Epithelial cell of proximal tubule (primary cell): ENCODE data around the gene USP11. TPM values are rescaled to one million over a fixed set of nuclear protein-coding genes. Genes with fewer than 3 reads are reported as not detected.
"Not testable (repeated sequence)": the region's sequence is repeated elsewhere in the genome, so short reads cannot be mapped to it uniquely, and the experiment has no call there.

Experiments used
- DNase-seq: peaks from one replicate; pipeline ENCODE4 v3.0.0-alpha.2; 2011; ENCODE audit warnings: low read depth
- H3K4me3 ChIP-seq: 2 replicates; pipeline ENCODE4 v1.5.1; 2011; ENCODE audit warnings: low read depth, mild to moderate bottlenecking, low read length
- total RNA-seq: library from RNA; depleted of rRNA; stranded (reverse); fragments of >200 nt; gene quantifications from 2 replicates; pipeline ENCODE4 v1.2.3, GENCODE V29; 2015
- TF ChIP-seq, protein P1 (sequence below): conservative IDR thresholded peaks from 2 replicates; pipeline ENCODE4 v1.5.1; 2012; ENCODE audit warnings: low read depth, mild to moderate bottlenecking, low read length

The USP11 gene
- total RNA-seq, 1 donor from 2014 or later: 24.7 TPM

GRCh38 chrX:47243351-47243750 is 10.5 kb downstream of the USP11 start:
- DNase-seq: no peak

DNA sequence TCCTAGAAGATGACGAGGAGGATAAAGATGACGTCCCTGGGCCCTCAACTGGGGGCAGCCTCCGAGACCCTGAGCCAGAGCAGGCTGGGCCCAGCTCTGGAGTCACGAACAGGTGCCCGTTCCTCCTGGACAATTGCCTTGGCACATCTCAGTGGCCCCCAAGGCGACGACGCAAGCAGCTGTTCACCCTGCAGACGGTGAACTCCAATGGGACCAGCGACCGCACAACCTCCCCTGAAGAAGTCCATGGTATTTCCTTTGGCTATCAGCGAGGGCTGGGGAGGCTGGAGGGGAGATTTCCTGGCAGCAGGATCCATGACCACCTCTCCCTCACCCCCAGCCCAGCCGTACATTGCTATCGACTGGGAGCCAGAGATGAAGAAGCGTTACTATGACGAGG is 11.9 kb downstream of the USP11 start:
- TF ChIP-seq, protein P1, sequence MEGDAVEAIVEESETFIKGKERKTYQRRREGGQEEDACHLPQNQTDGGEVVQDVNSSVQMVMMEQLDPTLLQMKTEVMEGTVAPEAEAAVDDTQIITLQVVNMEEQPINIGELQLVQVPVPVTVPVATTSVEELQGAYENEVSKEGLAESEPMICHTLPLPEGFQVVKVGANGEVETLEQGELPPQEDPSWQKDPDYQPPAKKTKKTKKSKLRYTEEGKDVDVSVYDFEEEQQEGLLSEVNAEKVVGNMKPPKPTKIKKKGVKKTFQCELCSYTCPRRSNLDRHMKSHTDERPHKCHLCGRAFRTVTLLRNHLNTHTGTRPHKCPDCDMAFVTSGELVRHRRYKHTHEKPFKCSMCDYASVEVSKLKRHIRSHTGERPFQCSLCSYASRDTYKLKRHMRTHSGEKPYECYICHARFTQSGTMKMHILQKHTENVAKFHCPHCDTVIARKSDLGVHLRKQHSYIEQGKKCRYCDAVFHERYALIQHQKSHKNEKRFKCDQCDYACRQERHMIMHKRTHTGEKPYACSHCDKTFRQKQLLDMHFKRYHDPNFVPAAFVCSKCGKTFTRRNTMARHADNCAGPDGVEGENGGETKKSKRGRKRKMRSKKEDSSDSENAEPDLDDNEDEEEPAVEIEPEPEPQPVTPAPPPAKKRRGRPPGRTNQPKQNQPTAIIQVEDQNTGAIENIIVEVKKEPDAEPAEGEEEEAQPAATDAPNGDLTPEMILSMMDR: no peak
- H3K4me3 ChIP-seq: no peak overlapping the region
- no peak for DNase-seq

More at GRCh38 chrX:47243351-47243750, 10.5 kb downstream of the USP11 start:
- H3K4me3 ChIP-seq: no peak overlapping the region
- TF ChIP-seq, protein P1: no peak

DNA sequence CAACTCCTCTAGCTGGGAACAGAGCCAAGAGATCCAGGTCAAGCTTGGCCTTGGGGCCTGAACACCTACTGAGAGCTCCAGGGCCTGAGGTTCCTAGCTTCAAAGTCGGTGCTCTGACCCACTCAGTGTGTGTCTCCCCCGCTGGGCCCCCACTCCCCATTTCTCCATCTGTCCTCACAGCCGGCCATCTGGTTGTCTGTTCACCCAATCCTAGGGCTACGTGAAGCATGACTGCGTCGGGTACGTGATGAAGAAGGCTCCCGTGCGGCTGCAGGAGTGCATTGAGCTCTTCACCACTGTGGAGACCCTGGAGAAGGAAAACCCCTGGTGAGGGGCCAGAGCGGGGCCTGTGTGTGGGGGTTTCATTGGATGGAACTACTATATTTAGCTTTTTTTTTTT is 12.3 kb downstream of the USP11 start:
- DNase-seq: no peak
- H3K4me3 ChIP-seq: no peak overlapping the region
- TF ChIP-seq, protein P1: no peak

GRCh38 chrX:47247206-47247998 is 14.6 kb downstream of the USP11 start:
- H3K4me3 ChIP-seq: no peak overlapping the region
- DNase-seq: no peak
- TF ChIP-seq, protein P1: no peak

- DNase-seq: no peak
- H3K4me3 ChIP-seq: no peak overlapping the region
- TF ChIP-seq, protein P1: no peak
These were observed 15.2 kb downstream of the USP11 start for GRCh38 chrX:47247999-47248320.

DNA sequence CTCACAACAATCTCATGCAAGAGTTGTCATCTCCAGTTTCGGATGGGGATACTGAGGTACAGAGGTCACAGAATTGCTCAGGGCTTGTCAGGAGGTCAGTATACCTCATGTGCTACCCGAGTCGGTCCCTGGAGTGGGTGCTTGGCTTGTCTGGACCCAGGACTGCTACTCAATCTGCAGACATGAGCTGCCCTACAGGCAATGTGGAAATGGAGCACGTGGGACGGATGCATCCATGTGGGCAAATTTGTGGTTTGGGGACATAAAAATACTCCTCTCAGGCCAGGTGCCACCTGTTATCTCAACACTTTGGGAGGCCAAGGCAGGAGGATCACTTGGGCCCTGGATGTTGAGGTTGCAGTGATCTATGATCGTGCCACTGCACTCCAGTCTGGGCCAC is 15.8 kb downstream of the USP11 start:
- H3K4me3 ChIP-seq: no peak overlapping the region
- TF ChIP-seq, protein P1: no peak
- no peak for DNase-seq

GRCh38 chrX:47250017-47250347 is 17.2 kb downstream of the USP11 start:
- TF ChIP-seq, protein P1: no peak
- no peak for DNase-seq

DNA sequence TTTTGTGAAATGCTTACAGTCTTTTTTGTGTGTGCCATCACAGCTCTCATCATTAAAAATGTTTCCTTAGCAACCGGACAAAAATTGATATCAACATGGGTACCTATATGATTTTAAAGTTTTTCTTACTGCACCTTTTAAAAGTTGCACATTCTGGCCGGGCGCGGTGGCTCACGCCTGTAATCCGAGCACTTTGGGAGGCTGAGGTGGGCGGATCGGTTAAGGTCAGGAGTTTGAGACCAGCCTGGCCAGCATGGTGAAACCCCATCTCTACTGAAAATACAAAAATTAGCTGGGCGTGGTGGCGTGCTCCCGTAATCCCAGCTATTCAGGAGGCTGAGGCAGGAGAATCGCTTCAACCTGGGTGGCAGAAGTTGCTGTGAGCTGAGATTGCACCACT is 24.8 kb downstream of the USP11 start:
- H3K4me3 ChIP-seq, DNase-seq: not testable (repeated sequence)

More at GRCh38 chrX:47250017-47250347, 17.2 kb downstream of the USP11 start:
- H3K4me3 ChIP-seq: no peak overlapping the region
